Osteoblast (primary cell): Measurements from ENCODE around the gene TGFBR3L. TPM values are rescaled to one million over a fixed set of nuclear protein-coding genes. Genes with fewer than 3 reads are reported as not detected.
A peak's percentile ranks its signal among the peaks of the same experiment; 100 is the strongest.
"Not testable (repeated sequence)": the region's sequence is repeated elsewhere in the genome, so short reads cannot be mapped to it uniquely, and the experiment has no call there.

Experiments used
- DNase-seq: peaks from one replicate; pipeline ENCODE4 v3.0.0; 2011; ENCODE audit warnings: low spot score, mixed read lengths; ENCODE audit not compliant: insufficient read length; ENCODE audit errors: missing footprints
- H2AFZ ChIP-seq: 2 replicates; pipeline ENCODE4 v1.6.0; 2011; ENCODE audit warnings: mild to moderate bottlenecking, low read length
- H3K27ac ChIP-seq: 2 replicates; pipeline ENCODE4 v1.5.1; 2011; ENCODE audit warnings: mild to moderate bottlenecking, low read depth, low read length, moderate library complexity
- H3K27me3 ChIP-seq: 2 replicates; pipeline ENCODE4 v1.6.0; 2012; ENCODE audit warnings: mild to moderate bottlenecking, control low read depth, inconsistent platforms, low read length, moderate library complexity; ENCODE audit not compliant: insufficient read depth
- H3K36me3 ChIP-seq: 2 replicates; pipeline ENCODE4 v1.5.1; 2011; ENCODE audit warnings: mild to moderate bottlenecking, low read length, control low read depth, moderate library complexity; ENCODE audit not compliant: insufficient read depth
- H3K4me1 ChIP-seq: 2 replicates; pipeline ENCODE4 v1.5.1; 2011; ENCODE audit warnings: mild to moderate bottlenecking, low read length, control low read depth, moderate library complexity; ENCODE audit not compliant: insufficient read depth
- H3K4me2 ChIP-seq: 2 replicates; pipeline ENCODE4 v1.6.0; 2011; ENCODE audit warnings: mild to moderate bottlenecking, low read length; ENCODE audit not compliant: insufficient read depth
- H3K4me3 ChIP-seq: fragments of 200-600 bp; sonication (generic); 3 replicates; pipeline ENCODE4 v1.5.1; 2012; ENCODE audit warnings: mild to moderate bottlenecking, low read length, inconsistent platforms; ENCODE audit not compliant: insufficient read depth
- H3K79me2 ChIP-seq: 2 replicates; pipeline ENCODE4 v1.6.0; 2012; ENCODE audit warnings: mild to moderate bottlenecking, low read length, control low read depth, inconsistent platforms; ENCODE audit not compliant: insufficient read depth
- H3K9me3 ChIP-seq: 2 replicates; pipeline ENCODE4 v1.5.1; 2011; ENCODE audit warnings: low read depth, low read length, control low read depth
- H4K20me1 ChIP-seq: 2 replicates; pipeline ENCODE4 v1.6.0; 2012; ENCODE audit warnings: mild to moderate bottlenecking, low read length, control low read depth; ENCODE audit not compliant: insufficient read depth
- CTCF ChIP-seq: IDR thresholded peaks from 2 replicates; pipeline ENCODE4 v1.5.1; 2011; ENCODE audit warnings: mild to moderate bottlenecking, low read depth, low read length, moderate library complexity; ENCODE audit errors: extremely low read depth
- total RNA-seq: library from RNA; depleted of rRNA; stranded (reverse); fragments of >200 nt; gene quantifications from 2 replicates; pipeline ENCODE4 v1.2.3, GENCODE V29; 2012

Gene TGFBR3L
- total RNA-seq, 1 donor: under 0.01 TPM

- peaks cover 21% of the 10 kb centered on the region for H3K4me1 ChIP-seq
- peak overlapping the region; percentile 41 for H2AFZ ChIP-seq
- no peak overlapping the region for H3K27ac ChIP-seq
- peaks cover 26% of the 10 kb centered on the region for H3K27me3 ChIP-seq
- H3K4me3 ChIP-seq: peak overlapping the region; percentile 63
- H3K36me3 ChIP-seq: peaks cover 12% of the 10 kb centered on the region
- peak; percentile 38 for TF ChIP-seq CTCF
- DNase-seq: peak; percentile 99
- peaks cover 9% of the 10 kb centered on the region for H3K79me2 ChIP-seq
- H3K4me2 ChIP-seq: peak overlapping the region; percentile 77
- H3K9me3 ChIP-seq: no peaks in the 10 kb centered on the region
- peaks cover 9% of the 10 kb centered on the region for H4K20me1 ChIP-seq
Measured at GRCh38 chr19:7917267-7918061, 2.8 kb downstream of the TGFBR3L start.

GRCh38 chr19:7918062-7918614, 3.5 kb downstream of the TGFBR3L start:
- not testable (repeated sequence) for H2AFZ ChIP-seq, H3K9me3 ChIP-seq, H3K27ac ChIP-seq, H4K20me1 ChIP-seq, DNase-seq
- peaks cover 15% of the 10 kb centered on the region for H3K79me2 ChIP-seq
- H3K27me3 ChIP-seq: peaks cover 26% of the 10 kb centered on the region
- peaks cover 14% of the 10 kb centered on the region for H3K36me3 ChIP-seq
- H3K4me1 ChIP-seq: peaks cover 21% of the 10 kb centered on the region
- peak overlapping the region; percentile 77 for H3K4me2 ChIP-seq
- peak overlapping the region; percentile 63 for H3K4me3 ChIP-seq

GRCh38 chr19:7918615-7919421, 4.2 kb downstream of the TGFBR3L start:
- no peak for TF ChIP-seq CTCF
- peaks cover 9% of the 10 kb centered on the region for H4K20me1 ChIP-seq
- H3K36me3 ChIP-seq: peaks cover 14% of the 10 kb centered on the region
- peaks cover 17% of the 10 kb centered on the region for H3K79me2 ChIP-seq
- DNase-seq: peak; percentile 73
- no peak overlapping the region for H3K4me3 ChIP-seq
- H3K4me2 ChIP-seq: no peak overlapping the region
- H3K9me3 ChIP-seq: no peaks in the 10 kb centered on the region
- peaks cover 26% of the 10 kb centered on the region for H3K27me3 ChIP-seq
- H3K4me1 ChIP-seq: peaks cover 21% of the 10 kb centered on the region
- H2AFZ ChIP-seq: no peak overlapping the region
- no peak overlapping the region for H3K27ac ChIP-seq

- Histone ChIP-seq H3K9me3 (no peaks in the 10 kb centered on the region), H3K36me3 (peaks cover 14% of the 10 kb centered on the region), H3K79me2 (peaks cover 17% of the 10 kb centered on the region), H4K20me1 (peaks cover 9% of the 10 kb centered on the region), H3K4me3 (peak within 1 kb of the TSS; percentile 80), H3K27me3 (peaks cover 26% of the 10 kb centered on the region), H3K4me1 (peaks cover 21% of the 10 kb centered on the region), H2AFZ (peak within 1 kb of the TSS; percentile 85), H3K4me2 (peak within 1 kb of the TSS; percentile 91), H3K27ac (peak within 1 kb of the TSS; percentile 91)
- TF ChIP-seq CTCF: no peak
- DNase-seq: peak; percentile 100
Measured at GRCh38 chr19:7919610-7920518, 5.2 kb downstream of the TGFBR3L start, which contains the start of gene SNAPC2. Gene SNAPC2, plus strand, starts transcription at chr19:7920338. Its CDS starts 29 bp downstream, at chr19:7920367.
